ENCODE results near the gene LRFN4. TPM values are rescaled to one million over a fixed set of nuclear protein-coding genes. Genes with fewer than 3 reads are reported as not detected.
A peak's percentile ranks its signal among the peaks of the same experiment; 100 is the strongest.

Gene LRFN4
- total RNA-seq, 2 experiments from 2014 or later, result 33.9 to 38.6 TPM

DNA sequence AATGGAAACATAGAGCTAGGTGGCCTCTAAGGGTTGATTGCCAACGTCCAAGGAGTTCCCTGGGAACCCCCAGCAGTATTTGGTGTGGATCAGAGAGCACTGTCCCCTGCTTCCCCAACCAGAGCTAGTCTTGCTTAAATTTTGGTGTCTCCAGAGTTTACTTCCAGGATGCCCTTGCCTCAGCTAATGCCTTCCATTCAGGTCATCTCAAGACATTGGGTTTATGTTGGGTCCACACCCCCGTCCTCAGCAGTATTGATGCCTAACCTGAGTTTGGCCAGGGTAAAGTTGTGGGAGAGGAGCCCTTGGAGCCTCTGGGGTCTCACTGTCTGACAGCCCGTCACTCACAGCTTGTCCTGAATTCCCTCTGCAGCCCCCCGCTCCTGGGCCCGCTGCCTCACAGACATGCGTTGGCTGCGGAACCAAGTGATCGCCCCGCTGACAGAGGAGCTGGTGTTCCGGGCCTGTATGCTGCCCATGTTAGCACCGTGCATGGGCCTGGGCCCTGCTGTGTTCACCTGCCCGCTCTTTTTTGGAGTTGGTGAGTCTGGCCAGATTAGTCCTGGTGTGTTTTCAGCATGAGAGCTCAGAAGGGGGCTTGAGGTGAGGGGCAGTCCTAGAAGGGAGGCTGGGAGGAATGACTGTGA, 12.2 kb upstream of the LRFN4 start:
- H3K36me3 ChIP-seq (ENCODE audit: insufficient read depth, low read length), result peaks cover 56% of the 10 kb centered on the region; the same call in 1 of the 2 replicates
- H2AFZ ChIP-seq (ENCODE audit: low read length), result no peak overlapping the region
- H4K20me1 ChIP-seq (ENCODE audit: insufficient read depth, low read length), result peaks cover 7% of the 10 kb centered on the region
- no peaks in the 10 kb centered on the region for H3K9me3 ChIP-seq (ENCODE audit: low read length)
- DNase-seq (ENCODE audit: low spot score), result no peak
- H3K4me1 ChIP-seq (ENCODE audit: insufficient read depth, low read length, poor library complexity, severe bottlenecking), result peaks cover 37% of the 10 kb centered on the region
- TF ChIP-seq EZH2phosphoT487 (IDR thresholded peaks at IDR 0.05; ENCODE audit: borderline replicate concordance, low read depth, low read length), result no peak
- TF ChIP-seq, protein P1, sequence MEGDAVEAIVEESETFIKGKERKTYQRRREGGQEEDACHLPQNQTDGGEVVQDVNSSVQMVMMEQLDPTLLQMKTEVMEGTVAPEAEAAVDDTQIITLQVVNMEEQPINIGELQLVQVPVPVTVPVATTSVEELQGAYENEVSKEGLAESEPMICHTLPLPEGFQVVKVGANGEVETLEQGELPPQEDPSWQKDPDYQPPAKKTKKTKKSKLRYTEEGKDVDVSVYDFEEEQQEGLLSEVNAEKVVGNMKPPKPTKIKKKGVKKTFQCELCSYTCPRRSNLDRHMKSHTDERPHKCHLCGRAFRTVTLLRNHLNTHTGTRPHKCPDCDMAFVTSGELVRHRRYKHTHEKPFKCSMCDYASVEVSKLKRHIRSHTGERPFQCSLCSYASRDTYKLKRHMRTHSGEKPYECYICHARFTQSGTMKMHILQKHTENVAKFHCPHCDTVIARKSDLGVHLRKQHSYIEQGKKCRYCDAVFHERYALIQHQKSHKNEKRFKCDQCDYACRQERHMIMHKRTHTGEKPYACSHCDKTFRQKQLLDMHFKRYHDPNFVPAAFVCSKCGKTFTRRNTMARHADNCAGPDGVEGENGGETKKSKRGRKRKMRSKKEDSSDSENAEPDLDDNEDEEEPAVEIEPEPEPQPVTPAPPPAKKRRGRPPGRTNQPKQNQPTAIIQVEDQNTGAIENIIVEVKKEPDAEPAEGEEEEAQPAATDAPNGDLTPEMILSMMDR (conservative IDR thresholded peaks at IDR 0.05; ENCODE audit: low read length), result no peak
- peak overlapping the region; percentile 92 for H3K4me3 ChIP-seq (ENCODE audit: low read depth, low read length, poor library complexity, severe bottlenecking)
- H3K27ac ChIP-seq (ENCODE audit: low read depth, low read length, poor library complexity, severe bottlenecking), result no peak overlapping the region
- BruUV-seq (replicated peaks), result no TSS peak
- peaks cover 45% of the 10 kb centered on the region for H3K79me2 ChIP-seq (ENCODE audit: insufficient read depth, low read depth, low read length)
- CTCF ChIA-PET (ENCODE audit: unreplicated experiment), result no interaction called here
- H3K9me2 ChIP-seq (ENCODE audit: insufficient read depth, low read length), result no peaks in the 10 kb centered on the region
- POLR2A ChIA-PET, result interaction anchor here (1.4 kb wide), 1 partner anchor 11 kb away, joined by 6 read pairs; no protein-coding TSS in a partner anchor
- intact Hi-C loops (cut with micrococcal nuclease; ENCODE audit: unreplicated experiment), result loop anchor here (5.0 kb wide), 1 partner anchor 362 kb away; the partner anchor contains the start of gene DPP3
- peak overlapping the region; percentile 88 for H3K4me2 ChIP-seq (ENCODE audit: low read length)

DNA sequence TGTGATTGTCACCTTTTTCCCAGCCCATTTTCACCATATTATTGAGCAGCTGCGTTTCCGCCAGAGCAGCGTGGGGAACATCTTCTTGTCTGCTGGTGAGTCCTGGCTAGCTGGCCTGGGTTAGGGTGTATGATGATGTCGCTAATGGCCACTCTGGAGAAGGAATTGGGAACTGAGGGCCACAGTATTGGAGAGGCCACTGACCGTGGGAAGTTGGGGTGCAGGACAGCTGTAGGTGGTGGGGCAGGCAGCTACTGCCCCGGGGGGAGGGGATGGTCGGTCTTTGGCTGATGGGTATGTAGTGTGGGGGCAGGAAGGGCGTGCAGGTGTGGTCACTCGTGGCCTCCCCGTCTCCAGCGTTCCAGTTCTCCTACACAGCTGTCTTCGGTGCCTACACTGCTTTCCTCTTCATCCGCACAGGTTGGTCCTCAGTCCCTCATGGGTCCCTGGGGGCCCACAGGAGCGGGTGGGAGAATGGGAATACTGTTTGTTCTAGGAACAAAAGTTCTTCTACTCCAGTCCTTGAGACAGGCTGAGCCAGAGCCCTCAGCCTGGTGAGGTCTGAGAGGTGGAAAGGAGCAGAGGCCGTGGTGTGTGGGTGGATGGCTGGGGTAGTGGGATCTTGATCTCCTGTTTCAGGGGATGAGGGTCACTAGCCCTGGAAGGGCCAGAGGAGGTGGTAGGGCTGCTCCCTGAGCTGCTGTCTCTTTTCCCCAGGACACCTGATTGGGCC, 11.6 kb upstream of the LRFN4 start:
- peaks cover 7% of the 10 kb centered on the region for H4K20me1 ChIP-seq (ENCODE audit: insufficient read depth, low read length)
- no peak overlapping the region for H3K4me3 ChIP-seq (ENCODE audit: low read depth, low read length, poor library complexity, severe bottlenecking)
- CTCF ChIA-PET (ENCODE audit: unreplicated experiment), result no interaction called here
- H3K9me2 ChIP-seq (ENCODE audit: insufficient read depth, low read length), result no peaks in the 10 kb centered on the region
- peaks cover 30% of the 10 kb centered on the region for H3K4me1 ChIP-seq (ENCODE audit: insufficient read depth, low read length, poor library complexity, severe bottlenecking)
- TF ChIP-seq, protein P1 (conservative IDR thresholded peaks at IDR 0.05; ENCODE audit: low read length), result no peak
- TF ChIP-seq EZH2phosphoT487 (IDR thresholded peaks at IDR 0.05; ENCODE audit: borderline replicate concordance, low read depth, low read length), result no peak
- BruUV-seq (replicated peaks), result no TSS peak
- no peaks in the 10 kb centered on the region for H3K9me3 ChIP-seq (ENCODE audit: low read length)
- no peak overlapping the region for H3K4me2 ChIP-seq (ENCODE audit: low read length)
- peaks cover 38% of the 10 kb centered on the region for H3K79me2 ChIP-seq (ENCODE audit: insufficient read depth, low read depth, low read length)
- H3K36me3 ChIP-seq (ENCODE audit: insufficient read depth, low read length), result peaks cover 49% of the 10 kb centered on the region; the same call in 1 of the 2 replicates
- DNase-seq (ENCODE audit: low spot score), result no peak
- POLR2A ChIA-PET, result no interaction called here
- H2AFZ ChIP-seq (ENCODE audit: low read length), result no peak overlapping the region
- no peak overlapping the region for H3K27ac ChIP-seq (ENCODE audit: low read depth, low read length, poor library complexity, severe bottlenecking)
- intact Hi-C loops (cut with micrococcal nuclease; ENCODE audit: unreplicated experiment), result no loop called here

DNA sequence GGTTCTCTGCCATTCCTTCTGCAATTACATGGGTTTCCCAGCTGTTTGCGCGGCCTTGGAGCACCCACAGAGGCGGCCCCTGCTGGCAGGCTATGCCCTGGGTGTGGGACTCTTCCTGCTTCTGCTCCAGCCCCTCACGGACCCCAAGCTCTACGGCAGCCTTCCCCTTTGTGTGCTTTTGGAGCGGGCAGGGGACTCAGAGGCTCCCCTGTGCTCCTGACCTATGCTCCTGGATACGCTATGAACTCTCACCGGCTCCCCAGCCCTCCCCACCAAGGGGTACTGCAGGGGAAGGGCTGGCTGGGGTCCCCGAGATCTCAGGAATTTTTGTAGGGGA, 11.0 kb upstream of the LRFN4 start:
- H4K20me1 ChIP-seq (ENCODE audit: insufficient read depth, low read length), result peaks cover 7% of the 10 kb centered on the region
- TSS peak; percentile 42 for BruUV-seq (replicated peaks)
- DNase-seq (ENCODE audit: low spot score), result no peak
- ChIA-PET CTCF (ENCODE audit: unreplicated experiment) (no interaction called here), POLR2A (no interaction called here)
- H3K36me3 ChIP-seq (ENCODE audit: insufficient read depth, low read length), result peaks cover 44% of the 10 kb centered on the region; the same call in 1 of the 2 replicates
- H2AFZ ChIP-seq (ENCODE audit: low read length), result no peak overlapping the region
- H3K79me2 ChIP-seq (ENCODE audit: insufficient read depth, low read depth, low read length), result peaks cover 33% of the 10 kb centered on the region
- H3K4me3 ChIP-seq (ENCODE audit: low read depth, low read length, poor library complexity, severe bottlenecking), result no peak overlapping the region
- no peaks in the 10 kb centered on the region for H3K9me3 ChIP-seq (ENCODE audit: low read length)
- H3K9me2 ChIP-seq (ENCODE audit: insufficient read depth, low read length), result no peaks in the 10 kb centered on the region
- H3K4me1 ChIP-seq (ENCODE audit: insufficient read depth, low read length, poor library complexity, severe bottlenecking), result peaks cover 24% of the 10 kb centered on the region
- TF ChIP-seq EZH2phosphoT487 (IDR thresholded peaks at IDR 0.05; ENCODE audit: borderline replicate concordance, low read depth, low read length), result no peak
- TF ChIP-seq, protein P1 (conservative IDR thresholded peaks at IDR 0.05; ENCODE audit: low read length), result no peak
- H3K4me2 ChIP-seq (ENCODE audit: low read length), result no peak overlapping the region
- intact Hi-C loops (cut with micrococcal nuclease; ENCODE audit: unreplicated experiment), result no loop called here
- H3K27ac ChIP-seq (ENCODE audit: low read depth, low read length, poor library complexity, severe bottlenecking), result no peak overlapping the region

All from OCI-LY7 (cell line).